SK-N-SH treated with all-trans-retinoic acid at 6 μM for 48 hours (cell line): ENCODE measurements around the gene OLFML3.

Experiments
- ARNTL ChIP-seq: fragments of 450-650 bp; formaldehyde crosslinking; IDR thresholded peaks from 2 replicates; pipeline ENCODE4 v1.5.0; 2020; ENCODE audit warnings: low read depth, mild to moderate bottlenecking, moderate library complexity, borderline replicate concordance
- ISL1 ChIP-seq: fragments of 250-450 bp; sonication (Bioruptor Pico); IDR thresholded peaks from 2 replicates; pipeline ENCODE4 v2.1.2; 2022; ENCODE audit warnings: mild to moderate bottlenecking, moderate library complexity
- POU6F1 ChIP-seq: fragments of 250-450 bp; sonication (Bioruptor Pico); IDR thresholded peaks from 2 replicates; pipeline ENCODE4 v1.8.0; 2021; ENCODE audit warnings: low read depth, mild to moderate bottlenecking, moderate library complexity, borderline replicate concordance
- RARB ChIP-seq: fragments of 250-450 bp; sonication (Bioruptor Pico); IDR thresholded peaks from 2 replicates; pipeline ENCODE4 v1.8.0; 2021; ENCODE audit warnings: mild to moderate bottlenecking, moderate library complexity
- TCF4 ChIP-seq: fragments of 250-450 bp; sonication (Bioruptor Pico); IDR thresholded peaks from 2 replicates; pipeline ENCODE4 v1.8.0; 2021; ENCODE audit warnings: mild to moderate bottlenecking, moderate library complexity, borderline replicate concordance
- TOX ChIP-seq: fragments of 250-450 bp; sonication (Bioruptor Pico); IDR thresholded peaks from 2 replicates; pipeline ENCODE4 v1.8.0; 2021; ENCODE audit warnings: mild to moderate bottlenecking, moderate library complexity, borderline replicate concordance
- ZC3H10 ChIP-seq: fragments of 250-450 bp; sonication (Bioruptor Pico); IDR thresholded peaks from 2 replicates; pipeline ENCODE4 v1.5.1; 2021; ENCODE audit warnings: mild to moderate bottlenecking, moderate library complexity
- ZFP3 ChIP-seq: fragments of 250-450 bp; sonication (Bioruptor Pico); IDR thresholded peaks from 2 replicates; pipeline ENCODE4 v1.5.0; 2020; ENCODE audit warnings: mild to moderate bottlenecking, moderate library complexity
- ZFP30 ChIP-seq: fragments of 450-650 bp; formaldehyde crosslinking; IDR thresholded peaks from 2 replicates; pipeline ENCODE4 v1.5.0; 2022; ENCODE audit warnings: mild to moderate bottlenecking, moderate library complexity
- ZNF70 ChIP-seq: fragments of 450-650 bp; formaldehyde crosslinking; IDR thresholded peaks from 2 replicates; pipeline ENCODE4 v1.5.0; 2020; ENCODE audit warnings: mild to moderate bottlenecking, moderate library complexity
- ZNF8 ChIP-seq: fragments of 450-650 bp; formaldehyde crosslinking; IDR thresholded peaks from 2 replicates; pipeline ENCODE4 v1.5.0; 2020; ENCODE audit warnings: mild to moderate bottlenecking, moderate library complexity
- TF ChIP-seq, protein P1 (sequence below): fragments of 250-450 bp; sonication (Bioruptor Pico); IDR thresholded peaks from 2 replicates; pipeline ENCODE4 v1.8.0; 2020; ENCODE audit warnings: mild to moderate bottlenecking, moderate library complexity, borderline replicate concordance
- TF ChIP-seq, protein P2 (sequence below): fragments of 250-450 bp; sonication (Bioruptor Pico); IDR thresholded peaks from 2 replicates; pipeline ENCODE4 v1.5.0; 2020; ENCODE audit warnings: mild to moderate bottlenecking, moderate library complexity
- TF ChIP-seq, protein P3 (sequence below): fragments of 250-450 bp; sonication (Bioruptor Pico); IDR thresholded peaks from 2 replicates; pipeline ENCODE4 v1.5.1; 2021; ENCODE audit warnings: mild to moderate bottlenecking, moderate library complexity

- TF ChIP-seq ZFP3 (CRISPR knock-in tag): no peak
- TF ChIP-seq ARNTL: no peak
- TF ChIP-seq TOX (CRISPR knock-in tag): no peak
- TF ChIP-seq, protein P1, sequence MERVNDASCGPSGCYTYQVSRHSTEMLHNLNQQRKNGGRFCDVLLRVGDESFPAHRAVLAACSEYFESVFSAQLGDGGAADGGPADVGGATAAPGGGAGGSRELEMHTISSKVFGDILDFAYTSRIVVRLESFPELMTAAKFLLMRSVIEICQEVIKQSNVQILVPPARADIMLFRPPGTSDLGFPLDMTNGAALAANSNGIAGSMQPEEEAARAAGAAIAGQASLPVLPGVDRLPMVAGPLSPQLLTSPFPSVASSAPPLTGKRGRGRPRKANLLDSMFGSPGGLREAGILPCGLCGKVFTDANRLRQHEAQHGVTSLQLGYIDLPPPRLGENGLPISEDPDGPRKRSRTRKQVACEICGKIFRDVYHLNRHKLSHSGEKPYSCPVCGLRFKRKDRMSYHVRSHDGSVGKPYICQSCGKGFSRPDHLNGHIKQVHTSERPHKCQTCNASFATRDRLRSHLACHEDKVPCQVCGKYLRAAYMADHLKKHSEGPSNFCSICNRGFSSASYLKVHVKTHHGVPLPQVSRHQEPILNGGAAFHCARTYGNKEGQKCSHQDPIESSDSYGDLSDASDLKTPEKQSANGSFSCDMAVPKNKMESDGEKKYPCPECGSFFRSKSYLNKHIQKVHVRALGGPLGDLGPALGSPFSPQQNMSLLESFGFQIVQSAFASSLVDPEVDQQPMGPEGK: no peak
- TF ChIP-seq, protein P2, sequence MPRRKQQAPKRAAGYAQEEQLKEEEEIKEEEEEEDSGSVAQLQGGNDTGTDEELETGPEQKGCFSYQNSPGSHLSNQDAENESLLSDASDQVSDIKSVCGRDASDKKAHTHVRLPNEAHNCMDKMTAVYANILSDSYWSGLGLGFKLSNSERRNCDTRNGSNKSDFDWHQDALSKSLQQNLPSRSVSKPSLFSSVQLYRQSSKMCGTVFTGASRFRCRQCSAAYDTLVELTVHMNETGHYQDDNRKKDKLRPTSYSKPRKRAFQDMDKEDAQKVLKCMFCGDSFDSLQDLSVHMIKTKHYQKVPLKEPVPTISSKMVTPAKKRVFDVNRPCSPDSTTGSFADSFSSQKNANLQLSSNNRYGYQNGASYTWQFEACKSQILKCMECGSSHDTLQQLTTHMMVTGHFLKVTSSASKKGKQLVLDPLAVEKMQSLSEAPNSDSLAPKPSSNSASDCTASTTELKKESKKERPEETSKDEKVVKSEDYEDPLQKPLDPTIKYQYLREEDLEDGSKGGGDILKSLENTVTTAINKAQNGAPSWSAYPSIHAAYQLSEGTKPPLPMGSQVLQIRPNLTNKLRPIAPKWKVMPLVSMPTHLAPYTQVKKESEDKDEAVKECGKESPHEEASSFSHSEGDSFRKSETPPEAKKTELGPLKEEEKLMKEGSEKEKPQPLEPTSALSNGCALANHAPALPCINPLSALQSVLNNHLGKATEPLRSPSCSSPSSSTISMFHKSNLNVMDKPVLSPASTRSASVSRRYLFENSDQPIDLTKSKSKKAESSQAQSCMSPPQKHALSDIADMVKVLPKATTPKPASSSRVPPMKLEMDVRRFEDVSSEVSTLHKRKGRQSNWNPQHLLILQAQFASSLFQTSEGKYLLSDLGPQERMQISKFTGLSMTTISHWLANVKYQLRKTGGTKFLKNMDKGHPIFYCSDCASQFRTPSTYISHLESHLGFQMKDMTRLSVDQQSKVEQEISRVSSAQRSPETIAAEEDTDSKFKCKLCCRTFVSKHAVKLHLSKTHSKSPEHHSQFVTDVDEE (CRISPR knock-in tag): no peak
- no peak for TF ChIP-seq ZFP30 (CRISPR knock-in tag)
- no peak for TF ChIP-seq ZNF8 (CRISPR knock-in tag)
- TF ChIP-seq ZNF70 (CRISPR knock-in tag): no peak
- TF ChIP-seq TCF4 (CRISPR knock-in tag): no peak
- TF ChIP-seq, protein P3, sequence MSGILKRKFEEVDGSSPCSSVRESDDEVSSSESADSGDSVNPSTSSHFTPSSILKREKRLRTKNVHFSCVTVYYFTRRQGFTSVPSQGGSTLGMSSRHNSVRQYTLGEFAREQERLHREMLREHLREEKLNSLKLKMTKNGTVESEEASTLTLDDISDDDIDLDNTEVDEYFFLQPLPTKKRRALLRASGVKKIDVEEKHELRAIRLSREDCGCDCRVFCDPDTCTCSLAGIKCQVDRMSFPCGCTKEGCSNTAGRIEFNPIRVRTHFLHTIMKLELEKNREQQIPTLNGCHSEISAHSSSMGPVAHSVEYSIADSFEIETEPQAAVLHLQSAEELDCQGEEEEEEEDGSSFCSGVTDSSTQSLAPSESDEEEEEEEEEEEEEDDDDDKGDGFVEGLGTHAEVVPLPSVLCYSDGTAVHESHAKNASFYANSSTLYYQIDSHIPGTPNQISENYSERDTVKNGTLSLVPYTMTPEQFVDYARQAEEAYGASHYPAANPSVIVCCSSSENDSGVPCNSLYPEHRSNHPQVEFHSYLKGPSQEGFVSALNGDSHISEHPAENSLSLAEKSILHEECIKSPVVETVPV (CRISPR knock-in tag): no peak
- no peak for TF ChIP-seq RARB (CRISPR knock-in tag)
- no peak for TF ChIP-seq POU6F1 (CRISPR knock-in tag)
- no peak for TF ChIP-seq ISL1
- no peak for TF ChIP-seq ZC3H10 (CRISPR knock-in tag)
Observed at GRCh38 chr1:113998361-113998760, 19.1 kb downstream of the OLFML3 start.
